ENCODE measurements around the gene PTPRN2.

Gene PTPRN2

GRCh38 chr7:157865351-157866165 lies 722.1 kb downstream of the PTPRN2 start:
- no peak for DNase-seq (ENCODE audit: extremely low read depth, low read depth)

GRCh38 chr7:157864911-157865310 lies 722.7 kb downstream of the PTPRN2 start:
- TF ChIP-seq CTCF (IDR thresholded peaks at IDR 0.05; ENCODE audit: low read depth, low read length): no peak
- DNase-seq (ENCODE audit: extremely low read depth, low read depth): no peak

More at GRCh38 chr7:157865351-157866165, 722.1 kb downstream of the PTPRN2 start:
- no peak for TF ChIP-seq CTCF (IDR thresholded peaks at IDR 0.05; ENCODE audit: low read depth, low read length)

GRCh38 chr7:157863906-157864810 lies 723.5 kb downstream of the PTPRN2 start:
- no peak for DNase-seq (ENCODE audit: extremely low read depth, low read depth)
- TF ChIP-seq CTCF (IDR thresholded peaks at IDR 0.05; ENCODE audit: low read depth, low read length): no peak

GRCh38 chr7:157863176-157863575 lies 724.4 kb downstream of the PTPRN2 start:
- DNase-seq (ENCODE audit: extremely low read depth, low read depth): no peak
- TF ChIP-seq CTCF (IDR thresholded peaks at IDR 0.05; ENCODE audit: low read depth, low read length): no peak

GRCh38 chr7:157862731-157863130 lies 724.9 kb downstream of the PTPRN2 start:
- no peak for TF ChIP-seq CTCF (IDR thresholded peaks at IDR 0.05; ENCODE audit: low read depth, low read length)
- no peak for DNase-seq (ENCODE audit: extremely low read depth, low read depth)

GRCh38 chr7:157861551-157861950 lies 726.1 kb downstream of the PTPRN2 start:
- no peak for DNase-seq (ENCODE audit: extremely low read depth, low read depth)
- no peak for TF ChIP-seq CTCF (IDR thresholded peaks at IDR 0.05; ENCODE audit: low read depth, low read length)

GRCh38 chr7:157861031-157861491 lies 726.6 kb downstream of the PTPRN2 start:
- no peak for TF ChIP-seq CTCF (IDR thresholded peaks at IDR 0.05; ENCODE audit: low read depth, low read length)

More at GRCh38 chr7:157861031-157861491, 726.6 kb downstream of the PTPRN2 start:
- DNase-seq (ENCODE audit: extremely low read depth, low read depth): no peak

Data from AG09319 (cell line).